Effector memory CD8-positive, alpha-beta T cell (primary cell): ENCODE measurements around the gene HTT-AS.
A peak's percentile ranks its signal among the peaks of the same experiment; 100 is the strongest.
"Not testable (repeated sequence)": the region's sequence is repeated elsewhere in the genome, so short reads cannot be mapped to it uniquely, and the experiment has no call there.

Experiments
- ATAC-seq: fragments of 150-1000 bp; cut with Tn5 transposase; replicated peaks from 2 replicates; pipeline ENCODE4 v1.10.0; 2021; ENCODE audit warnings: mild to moderate bottlenecking, moderate library complexity
- DNase-seq, 3 experiments: peaks; one replicate each; pipeline ENCODE4 v3.0.0; 2021
- H3K27ac Mint-ChIP-seq, 2 donors: one replicate each; pipeline ENCODE4 v1.8.0; 2022; ENCODE audit warnings: mild to moderate bottlenecking in 2 of 2, mixed read lengths in 2 of 2, moderate library complexity in 2 of 2
- H3K27me3 Mint-ChIP-seq, 2 donors: one replicate each; pipeline ENCODE4 v1.8.0; 2022; ENCODE audit warnings: mixed read lengths in 2 of 2
- H3K36me3 Mint-ChIP-seq: one replicate; pipeline ENCODE4 v1.8.0; 2022; ENCODE audit warnings: mild to moderate bottlenecking, moderate library complexity, mixed read lengths; ENCODE audit not compliant: insufficient read depth
- H3K4me1 Mint-ChIP-seq, 2 donors: one replicate each; pipeline ENCODE4 v1.8.0; 2022; ENCODE audit warnings: low read depth in 2 of 2, mixed read lengths in 2 of 2
- H3K4me3 Mint-ChIP-seq, 2 donors: one replicate each; pipeline ENCODE4 v1.8.0; 2022; ENCODE audit warnings: mild to moderate bottlenecking in 2 of 2, mixed read lengths in 2 of 2, moderate library complexity in 2 of 2
- H3K9me3 Mint-ChIP-seq, 2 donors: one replicate each; pipeline ENCODE4 v1.8.0; 2022; ENCODE audit warnings: mixed read lengths in 2 of 2

The HTT-AS gene

GRCh38 chr4:3108211-3108610, 33.9 kb upstream of the HTT-AS start:
- H3K4me1 Mint-ChIP-seq: peaks cover 8 to 9% of the 10 kb centered on the region in 2 donors
- H3K4me3 Mint-ChIP-seq: no peak overlapping the region
- no peak overlapping the region for H3K27ac Mint-ChIP-seq
- H3K27me3 Mint-ChIP-seq: no peaks in the 10 kb centered on the region
- ATAC-seq (no peak), DNase-seq (no peak)
- H3K36me3 Mint-ChIP-seq: peaks cover 61% of the 10 kb centered on the region
- no peaks in the 10 kb centered on the region for H3K9me3 Mint-ChIP-seq

GRCh38 chr4:3107691-3108121, 33.4 kb upstream of the HTT-AS start:
- no peaks in the 10 kb centered on the region for H3K9me3 Mint-ChIP-seq
- no peak overlapping the region for H3K27ac Mint-ChIP-seq
- no peaks in the 10 kb centered on the region for H3K27me3 Mint-ChIP-seq
- DNase-seq (no peak), ATAC-seq (no peak)
- H3K4me1 Mint-ChIP-seq: peaks cover 8 to 10% of the 10 kb centered on the region in 2 donors
- peaks cover 60% of the 10 kb centered on the region for H3K36me3 Mint-ChIP-seq
- no peak overlapping the region for H3K4me3 Mint-ChIP-seq

GRCh38 chr4:3107271-3107670, 32.9 kb upstream of the HTT-AS start:
- no peak for DNase-seq
- H3K27me3 Mint-ChIP-seq: no peaks in the 10 kb centered on the region
- H3K36me3 Mint-ChIP-seq: peaks cover 63% of the 10 kb centered on the region
- H3K4me3 Mint-ChIP-seq: no peak overlapping the region
- no peak for ATAC-seq
- no peak overlapping the region for H3K27ac Mint-ChIP-seq
- peaks cover 5 to 10% of the 10 kb centered on the region in 2 donors for H3K4me1 Mint-ChIP-seq
- H3K9me3 Mint-ChIP-seq: no peaks in the 10 kb centered on the region

- DNase-seq: peak; percentile 78 to 86 (median 80)
- Mint-ChIP-seq H3K4me1 (peaks cover 5 to 9% of the 10 kb centered on the region in 2 donors), H3K36me3 (peaks cover 69% of the 10 kb centered on the region), H3K9me3 (no peaks in the 10 kb centered on the region), H3K27ac (peak overlapping the region in 1 of 2 donors; percentile 83), H3K27me3 (no peaks in the 10 kb centered on the region), H3K4me3 (no peak overlapping the region)
- ATAC-seq: peak; percentile 99
These were observed 32.2 kb upstream of the HTT-AS start for GRCh38 chr4:3106339-3107186.

- H3K27ac Mint-ChIP-seq: no peak overlapping the region
- peaks cover 32% of the 10 kb centered on the region for H3K36me3 Mint-ChIP-seq
These were observed 24.0 kb upstream of the HTT-AS start for GRCh38 chr4:3098346-3098745.

GRCh38 chr4:3096202-3096601, 21.9 kb upstream of the HTT-AS start:
- H3K4me1 Mint-ChIP-seq: peaks cover 2 to 12% of the 10 kb centered on the region in 2 donors
- H3K36me3 Mint-ChIP-seq: peaks cover 16% of the 10 kb centered on the region
- H3K27me3 Mint-ChIP-seq: no peaks in the 10 kb centered on the region
- H3K4me3 Mint-ChIP-seq: no peak overlapping the region
- H3K9me3 Mint-ChIP-seq: no peaks in the 10 kb centered on the region
- no peak overlapping the region for H3K27ac Mint-ChIP-seq
- no peak for ATAC-seq
- no peak for DNase-seq

More at GRCh38 chr4:3098346-3098745, 24.0 kb upstream of the HTT-AS start:
- no peak overlapping the region for H3K4me3 Mint-ChIP-seq
- peaks cover 6 to 12% of the 10 kb centered on the region in 2 donors for H3K4me1 Mint-ChIP-seq
- ATAC-seq: no peak
- H3K9me3 Mint-ChIP-seq: no peaks in the 10 kb centered on the region
- no peaks in the 10 kb centered on the region for H3K27me3 Mint-ChIP-seq
- no peak for DNase-seq

- Mint-ChIP-seq H3K4me1 (peaks cover 2 to 10% of the 10 kb centered on the region in 2 donors), H3K36me3 (peaks cover 11% of the 10 kb centered on the region)
- not testable (repeated sequence) for H3K27ac Mint-ChIP-seq, H3K27me3 Mint-ChIP-seq, H3K4me3 Mint-ChIP-seq, DNase-seq, ATAC-seq, H3K9me3 Mint-ChIP-seq
These were observed 20.4 kb upstream of the HTT-AS start for GRCh38 chr4:3094701-3095100.

GRCh38 chr4:3091464-3091863, 17.1 kb upstream of the HTT-AS start:
- Mint-ChIP-seq H3K9me3 (no peaks in the 10 kb centered on the region), H3K27me3 (no peaks in the 10 kb centered on the region), H3K36me3 (peaks cover 38% of the 10 kb centered on the region), H3K4me3 (no peak overlapping the region), H3K27ac (no peak overlapping the region), H3K4me1 (peaks cover 4 to 7% of the 10 kb centered on the region in 2 donors)
- ATAC-seq (no peak), DNase-seq (no peak)

- Mint-ChIP-seq H3K27me3 (no peaks in the 10 kb centered on the region), H3K36me3 (peaks cover 30% of the 10 kb centered on the region), H3K27ac (no peak overlapping the region), H3K4me1 (peaks cover 18 to 26% of the 10 kb centered on the region in 2 donors), H3K4me3 (no peak overlapping the region), H3K9me3 (no peaks in the 10 kb centered on the region)
- DNase-seq: no peak
- ATAC-seq: no peak
These were observed 12.9 kb upstream of the HTT-AS start for GRCh38 chr4:3087115-3087797.

GRCh38 chr4:3085948-3086670, 11.8 kb upstream of the HTT-AS start:
- no peak for ATAC-seq
- H3K4me3 Mint-ChIP-seq: no peak overlapping the region
- peaks cover 30% of the 10 kb centered on the region for H3K36me3 Mint-ChIP-seq
- peaks cover 18 to 26% of the 10 kb centered on the region in 2 donors for H3K4me1 Mint-ChIP-seq
- H3K9me3 Mint-ChIP-seq: no peaks in the 10 kb centered on the region
- DNase-seq: no peak
- H3K27ac Mint-ChIP-seq: peak overlapping the region in 1 of 2 donors; percentile 60
- no peaks in the 10 kb centered on the region for H3K27me3 Mint-ChIP-seq

GRCh38 chr4:3083732-3084131, 9.4 kb upstream of the HTT-AS start:
- H3K27me3 Mint-ChIP-seq: no peaks in the 10 kb centered on the region
- H3K9me3 Mint-ChIP-seq: no peaks in the 10 kb centered on the region
- H3K4me3 Mint-ChIP-seq: no peak overlapping the region
- ATAC-seq (no peak), DNase-seq (no peak)
- H3K4me1 Mint-ChIP-seq: peaks cover 26 to 28% of the 10 kb centered on the region in 2 donors
- peaks cover 26% of the 10 kb centered on the region for H3K36me3 Mint-ChIP-seq
- H3K27ac Mint-ChIP-seq: no peak overlapping the region

- ATAC-seq (no peak), DNase-seq (no peak)
- Mint-ChIP-seq H3K9me3 (no peaks in the 10 kb centered on the region), H3K27ac (no peak overlapping the region), H3K27me3 (no peaks in the 10 kb centered on the region), H3K36me3 (peaks cover 19% of the 10 kb centered on the region), H3K4me1 (peaks cover 25 to 26% of the 10 kb centered on the region in 2 donors), H3K4me3 (no peak overlapping the region)
These were observed 8.7 kb upstream of the HTT-AS start for GRCh38 chr4:3082925-3083515.

- H3K4me3 Mint-ChIP-seq: no peak overlapping the region
- H3K4me1 Mint-ChIP-seq: peaks cover 25 to 32% of the 10 kb centered on the region in 2 donors
- peak overlapping the region in 1 of 2 donors; percentile 9 for H3K27ac Mint-ChIP-seq
- DNase-seq (no peak), ATAC-seq (no peak)
- no peaks in the 10 kb centered on the region for H3K27me3 Mint-ChIP-seq
- H3K36me3 Mint-ChIP-seq: peaks cover 12% of the 10 kb centered on the region
- H3K9me3 Mint-ChIP-seq: no peaks in the 10 kb centered on the region
These were observed 5.4 kb upstream of the HTT-AS start for GRCh38 chr4:3079694-3080123.
